Body of pancreas (tissue), 4 donors: ENCODE measurements around the gene ETV5.

Experiments used
- POLR2A ChIP-seq, 3 donors: fragments of 450-650 bp; IDR thresholded peaks; one replicate each; pipeline ENCODE4 v1.6.1; 2016; ENCODE audit warnings: antibody characterized with exemption in 3 of 3, mild to moderate bottlenecking in 2 of 3
- TF ChIP-seq, protein P1 (sequence below), 7 experiments: fragments of 450-650 bp in 4 of 7; fragments of 200-600 bp in 3 of 7; sonication (generic) in 3 of 7; IDR thresholded peaks; one replicate each; pipeline ENCODE4 v1.5.1; 2016 to 2019; ENCODE audit warnings: antibody characterized with exemption in 7 of 7

DNA sequence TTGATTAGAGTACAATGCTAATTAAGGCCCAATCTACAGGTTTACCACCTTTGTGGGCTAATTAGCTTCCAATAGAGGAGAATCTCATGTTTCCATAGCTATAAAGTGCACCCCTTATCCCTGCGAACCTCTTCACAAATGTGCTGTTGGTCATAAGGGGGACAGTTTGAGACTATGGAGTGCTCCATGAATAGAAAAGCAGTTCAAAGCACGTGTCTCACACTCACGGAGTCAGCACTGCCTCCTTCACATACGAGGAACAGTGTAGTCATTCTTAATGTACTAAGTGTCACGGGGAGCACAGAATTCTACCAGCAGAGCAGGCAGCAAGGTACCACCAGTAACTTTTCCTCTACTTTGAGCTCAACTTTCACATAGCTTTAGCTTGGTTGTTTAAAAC lies 62.1 kb downstream of the ETV5 start:
- no peak for TF ChIP-seq POLR2A (IDR thresholded peaks at IDR 0.05)
- TF ChIP-seq, protein P1, sequence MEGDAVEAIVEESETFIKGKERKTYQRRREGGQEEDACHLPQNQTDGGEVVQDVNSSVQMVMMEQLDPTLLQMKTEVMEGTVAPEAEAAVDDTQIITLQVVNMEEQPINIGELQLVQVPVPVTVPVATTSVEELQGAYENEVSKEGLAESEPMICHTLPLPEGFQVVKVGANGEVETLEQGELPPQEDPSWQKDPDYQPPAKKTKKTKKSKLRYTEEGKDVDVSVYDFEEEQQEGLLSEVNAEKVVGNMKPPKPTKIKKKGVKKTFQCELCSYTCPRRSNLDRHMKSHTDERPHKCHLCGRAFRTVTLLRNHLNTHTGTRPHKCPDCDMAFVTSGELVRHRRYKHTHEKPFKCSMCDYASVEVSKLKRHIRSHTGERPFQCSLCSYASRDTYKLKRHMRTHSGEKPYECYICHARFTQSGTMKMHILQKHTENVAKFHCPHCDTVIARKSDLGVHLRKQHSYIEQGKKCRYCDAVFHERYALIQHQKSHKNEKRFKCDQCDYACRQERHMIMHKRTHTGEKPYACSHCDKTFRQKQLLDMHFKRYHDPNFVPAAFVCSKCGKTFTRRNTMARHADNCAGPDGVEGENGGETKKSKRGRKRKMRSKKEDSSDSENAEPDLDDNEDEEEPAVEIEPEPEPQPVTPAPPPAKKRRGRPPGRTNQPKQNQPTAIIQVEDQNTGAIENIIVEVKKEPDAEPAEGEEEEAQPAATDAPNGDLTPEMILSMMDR (IDR thresholded peaks at IDR 0.05) = no peak
